HG03135 (cell line): ENCODE results near the gene NFATC1.

Experiments
- ATAC-seq: cut with Tn5 transposase; IDR thresholded peaks from one replicate; pipeline ENCODE4 v1.9.1; 2021; ENCODE audit warnings: mild to moderate bottlenecking, moderate library complexity; ENCODE audit not compliant: unreplicated experiment

Gene NFATC1

DNA sequence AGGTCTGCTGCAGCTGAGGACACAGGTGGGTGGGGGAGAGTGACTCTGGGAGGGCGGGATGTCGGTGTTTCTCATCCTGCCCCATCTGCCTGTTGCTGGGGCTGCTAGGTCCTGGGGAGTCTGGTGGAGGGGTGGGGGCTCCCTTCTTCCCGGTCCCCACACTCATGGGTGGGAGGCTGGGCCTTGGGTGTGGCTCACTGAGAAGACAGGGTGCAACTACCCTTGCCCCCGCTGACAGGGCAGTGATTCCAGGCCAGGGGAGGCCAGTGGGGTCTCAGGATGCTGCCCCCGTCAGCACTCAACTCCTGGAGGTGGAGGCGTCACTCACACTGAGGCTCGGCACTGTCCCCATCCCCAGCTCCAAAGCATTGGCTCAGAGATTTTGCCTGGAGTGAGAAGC lies 7.7 kb upstream of the NFATC1 start:
- ATAC-seq: no peak

DNA sequence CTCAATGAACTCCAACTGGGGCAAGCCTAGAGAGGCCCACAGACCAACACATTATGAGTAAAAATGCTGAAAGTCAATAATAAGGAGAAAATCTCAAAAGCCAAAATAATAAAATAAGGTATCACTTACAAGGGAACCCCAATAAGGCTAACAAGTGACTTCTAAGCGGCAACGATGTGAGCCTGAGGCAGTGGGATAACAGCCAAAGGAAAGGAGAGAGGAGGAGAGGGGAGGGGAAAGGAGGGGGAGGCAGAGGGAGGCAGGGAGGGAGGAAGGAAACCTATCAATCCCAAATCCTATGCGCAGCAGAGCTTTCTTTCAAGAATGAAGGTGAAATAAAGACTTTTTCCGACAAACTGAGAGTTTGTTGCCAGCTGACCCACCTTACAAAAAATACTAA lies 6.0 kb upstream of the NFATC1 start:
- no peak for ATAC-seq

DNA sequence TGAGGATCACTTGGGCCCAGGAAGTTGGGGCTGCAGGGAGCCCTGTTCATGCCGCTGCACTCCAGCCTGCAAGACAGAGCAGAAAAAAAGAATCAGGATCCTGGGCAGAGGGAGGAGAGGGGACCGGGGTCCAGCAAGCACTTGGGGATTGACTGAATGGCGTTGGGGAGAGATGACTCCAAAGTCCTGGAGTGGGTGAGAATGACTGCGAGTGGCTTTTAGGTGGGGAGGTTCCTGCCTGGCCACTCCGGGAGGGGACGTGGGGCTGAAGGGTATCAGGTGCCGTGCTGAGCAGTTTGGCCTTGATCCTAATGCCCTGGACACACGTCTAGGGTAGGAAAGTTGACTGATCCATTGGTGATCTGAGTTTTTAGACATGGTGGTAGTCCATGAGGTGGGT lies 3.5 kb upstream of the NFATC1 start:
- ATAC-seq: no peak

DNA sequence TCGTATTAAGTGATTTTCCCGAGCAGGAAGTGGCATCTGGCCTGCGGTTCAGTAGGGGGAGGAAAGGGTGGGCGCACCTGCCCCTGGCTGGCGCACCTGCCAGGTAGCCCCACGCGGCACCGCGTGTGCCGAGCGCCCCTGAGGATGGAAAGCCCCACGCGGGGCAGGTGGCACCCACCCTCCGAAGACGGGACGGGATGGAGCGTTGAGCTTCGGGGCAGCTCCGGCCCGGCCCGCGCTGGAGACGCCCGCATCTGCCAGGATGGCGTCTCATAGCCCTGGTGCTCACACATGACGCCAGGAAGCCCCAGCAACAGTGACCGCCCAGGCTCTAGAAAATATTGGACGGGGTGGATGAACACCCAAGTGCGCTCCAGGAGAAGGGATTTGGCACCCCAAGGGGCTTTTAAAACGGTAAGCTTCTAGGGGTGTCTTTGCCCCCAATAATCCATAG lies 2.5 kb upstream of the NFATC1 start:
- no peak for ATAC-seq

DNA sequence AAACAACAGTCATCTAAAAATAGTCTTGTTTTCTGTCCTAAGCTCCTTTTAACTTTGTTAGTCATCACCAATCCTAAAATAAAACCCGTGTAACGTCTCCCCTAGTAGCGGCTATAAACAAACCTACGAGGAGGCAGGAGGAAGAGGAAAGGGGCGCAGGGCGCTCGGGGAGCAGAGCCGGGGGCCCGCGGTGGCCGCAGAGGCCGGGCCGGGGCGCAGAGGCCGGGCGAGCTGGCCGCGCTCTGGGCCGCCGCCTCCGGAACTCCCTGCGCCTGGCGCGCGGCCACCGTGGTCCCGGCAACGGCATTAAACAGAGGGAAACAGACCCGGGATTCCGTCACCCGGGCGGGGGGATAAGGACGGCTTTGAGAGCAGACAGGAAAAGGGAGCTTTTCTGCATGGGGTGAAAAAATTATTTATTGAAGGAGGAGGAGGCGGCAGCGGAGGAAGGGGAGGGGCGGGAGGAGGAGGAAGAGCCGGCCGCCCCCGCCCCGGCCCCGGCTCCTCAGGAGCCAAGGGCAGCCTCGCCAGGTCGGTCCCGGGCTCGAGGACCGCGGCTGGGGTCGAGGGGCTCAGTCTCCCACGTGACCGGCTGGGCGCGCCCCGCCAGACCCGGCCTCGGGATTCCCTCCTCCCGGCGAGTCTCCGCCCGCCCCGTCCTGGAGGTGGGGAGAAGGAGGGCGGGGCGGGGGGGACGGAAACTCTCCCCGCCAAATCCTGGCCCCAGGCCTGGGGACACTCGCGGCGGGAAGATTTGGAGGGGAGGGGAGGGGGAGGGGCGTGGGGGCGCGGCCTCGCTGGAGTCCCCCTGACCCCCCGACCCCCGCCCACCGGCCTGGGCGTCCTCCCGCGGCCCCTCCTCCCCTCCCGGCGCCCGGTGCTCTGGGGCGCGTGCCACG lies 1.8 kb upstream of the NFATC1 start:
- ATAC-seq: no peak

DNA sequence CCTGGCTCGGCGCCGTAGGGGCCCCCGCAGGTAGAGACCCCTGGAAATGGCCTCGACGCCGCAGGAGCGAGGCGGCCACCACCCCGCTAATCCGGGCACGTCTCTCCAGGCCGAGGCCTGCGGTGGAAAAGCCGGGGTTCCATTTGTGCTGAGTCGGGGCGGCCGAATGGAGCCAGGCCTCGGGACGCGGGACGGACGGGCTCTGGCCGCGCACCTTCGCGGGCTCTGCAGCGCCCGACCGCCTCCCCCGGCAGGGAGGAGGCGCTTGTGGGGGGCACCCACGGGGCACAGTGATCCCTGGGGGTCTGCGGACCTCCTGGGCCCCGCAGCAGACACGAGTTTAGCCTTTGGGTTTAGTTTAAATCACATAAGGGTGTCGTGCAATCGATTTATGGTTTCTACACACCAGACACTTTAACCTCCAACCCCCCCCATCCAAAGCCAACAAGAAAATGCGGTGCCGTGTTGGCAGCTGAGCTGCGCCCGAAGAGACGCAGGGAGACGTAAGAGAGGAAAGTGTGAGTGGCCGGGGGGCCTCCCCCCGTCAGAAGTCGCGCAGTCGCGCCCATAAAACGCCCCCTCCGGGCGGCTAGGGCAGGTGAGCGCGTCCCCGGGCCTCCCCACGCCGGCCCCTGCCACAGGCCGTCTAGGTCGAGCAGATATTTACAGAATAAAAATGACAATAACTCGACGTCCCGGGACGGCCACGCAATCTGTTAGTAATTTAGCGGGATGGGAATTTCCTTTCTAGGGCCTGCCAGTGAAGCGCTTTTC lies 1.0 kb upstream of the NFATC1 start:
- no peak for ATAC-seq

DNA sequence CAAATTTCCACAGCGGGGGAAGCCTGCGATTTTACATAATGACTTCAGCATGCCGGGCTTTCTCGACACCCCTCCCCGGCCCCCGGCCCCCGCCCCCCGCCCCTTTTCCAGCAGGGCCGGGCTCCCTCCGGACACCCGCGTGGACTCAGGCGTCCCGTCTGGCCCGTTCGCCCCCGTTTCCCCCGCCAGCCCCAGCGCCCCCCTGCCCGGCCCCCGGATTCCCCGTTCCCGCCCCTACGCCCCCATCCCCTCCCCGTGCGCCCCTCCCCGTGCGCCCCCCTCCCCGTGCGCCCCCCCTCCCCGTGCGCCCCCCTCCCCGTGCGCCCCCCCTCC lies 456 bp upstream of the NFATC1 start:
- no peak for ATAC-seq

DNA sequence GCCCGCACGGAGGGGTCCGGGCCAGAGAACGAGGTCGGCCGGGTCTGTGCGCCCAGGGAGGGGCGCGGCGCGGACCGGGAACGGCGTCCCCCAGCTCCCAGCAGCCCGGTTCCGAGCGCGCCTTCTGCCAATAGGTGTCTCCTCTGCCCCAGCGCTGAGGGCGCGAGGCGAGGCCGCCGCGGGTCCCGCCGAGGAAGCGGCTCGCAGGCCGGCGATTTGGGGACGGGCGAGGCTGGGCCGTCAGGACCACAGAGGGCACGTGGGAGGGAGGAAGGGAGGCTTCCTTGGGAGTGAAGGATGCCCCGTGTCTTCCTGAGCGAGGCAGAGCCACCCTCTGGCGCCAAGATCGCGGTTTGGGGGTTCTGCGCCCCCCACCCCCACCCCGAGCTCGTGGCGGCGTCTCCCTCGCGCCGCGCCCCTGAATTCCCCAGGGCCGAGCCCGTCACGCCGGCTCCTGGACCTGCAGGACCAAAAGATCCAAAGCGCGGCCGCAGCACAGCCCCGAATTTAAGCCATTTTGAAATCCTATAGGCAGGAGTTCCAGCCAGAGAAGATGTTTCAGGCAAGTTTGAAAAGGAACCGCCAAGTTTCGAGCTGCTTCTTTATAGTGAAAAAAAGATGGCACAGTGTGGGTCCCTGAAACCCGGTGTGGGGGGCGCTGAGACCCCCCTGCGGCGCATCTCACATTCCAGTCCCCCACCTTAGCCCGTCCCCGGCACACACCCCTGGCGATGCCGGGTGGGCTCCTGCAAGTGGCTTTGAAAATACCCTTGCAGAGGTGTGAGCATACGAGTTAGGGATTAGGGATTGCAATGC lies 909 bp downstream of the NFATC1 start:
- ATAC-seq: no peak

DNA sequence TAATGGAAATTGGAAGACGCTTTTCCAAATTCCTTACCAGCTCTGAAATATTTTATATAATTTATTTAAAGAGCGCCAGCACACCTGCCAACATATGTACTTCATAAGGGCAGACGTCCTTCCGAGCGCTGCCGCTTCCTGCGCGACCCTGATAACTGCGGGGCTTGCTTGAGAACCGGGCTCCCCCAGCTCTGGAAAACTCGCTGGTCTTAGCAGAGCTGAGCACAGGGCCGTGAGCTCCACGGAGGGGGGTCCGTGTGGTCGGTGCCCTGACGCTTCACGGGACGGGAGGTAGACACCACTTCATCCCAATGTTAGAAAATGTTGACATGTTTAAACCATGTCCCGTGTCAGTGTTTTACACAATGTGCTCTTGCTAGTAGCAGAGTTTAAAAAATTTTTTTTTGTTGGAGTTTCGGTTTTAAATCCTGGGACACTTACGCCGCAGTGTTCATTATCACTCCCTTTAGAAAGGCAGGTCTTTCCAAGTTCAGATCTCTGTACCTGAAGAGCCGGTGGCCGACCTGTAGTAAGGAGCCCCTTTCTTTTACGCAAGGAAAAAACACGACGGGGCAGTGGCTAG lies 1.6 kb downstream of the NFATC1 start:
- ATAC-seq: no peak

DNA sequence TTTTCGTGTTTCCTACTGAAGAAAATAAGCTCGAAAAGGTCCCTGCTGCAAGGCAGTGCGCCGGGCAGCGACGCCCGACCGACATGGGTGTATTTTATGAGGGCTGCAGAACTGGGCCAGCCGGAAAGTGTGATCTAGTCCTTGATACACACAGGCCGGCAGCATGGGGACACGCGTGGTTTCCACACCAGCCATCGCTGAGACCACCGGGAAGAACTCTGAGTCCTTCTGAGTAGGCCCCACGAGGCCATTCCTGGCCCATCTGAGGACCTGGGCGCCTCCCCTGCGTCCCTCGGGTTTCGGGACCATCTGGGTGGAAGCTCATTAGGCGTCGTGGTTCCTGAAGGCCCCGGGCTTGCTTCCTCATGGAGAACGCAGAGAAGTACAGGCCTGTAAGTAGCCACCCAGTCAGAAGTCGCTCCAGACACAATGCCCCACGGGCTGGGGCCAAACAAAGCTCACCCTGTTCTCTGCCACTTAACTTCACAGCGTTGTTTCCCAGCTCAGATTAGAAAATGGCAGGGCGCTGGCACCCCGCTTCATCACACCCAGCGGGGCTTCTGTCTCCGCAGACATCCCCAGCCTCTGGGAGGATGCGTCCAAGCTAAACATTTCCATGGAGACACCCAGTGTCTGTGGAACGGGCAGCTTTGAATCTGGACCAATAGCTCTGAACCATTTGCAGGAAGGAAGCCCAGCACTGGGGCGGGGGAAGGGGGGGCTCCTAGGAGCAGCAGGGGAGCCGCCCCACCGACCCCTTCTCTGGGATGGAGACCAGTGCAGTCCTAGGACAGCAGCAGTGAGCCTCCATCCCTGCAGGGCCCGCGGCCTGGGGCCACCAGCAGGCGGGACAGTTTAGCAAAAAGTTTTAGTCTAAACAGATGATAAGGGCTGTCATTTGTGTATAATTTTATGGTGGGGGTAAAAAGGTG lies 2.4 kb downstream of the NFATC1 start:
- no peak for ATAC-seq

DNA sequence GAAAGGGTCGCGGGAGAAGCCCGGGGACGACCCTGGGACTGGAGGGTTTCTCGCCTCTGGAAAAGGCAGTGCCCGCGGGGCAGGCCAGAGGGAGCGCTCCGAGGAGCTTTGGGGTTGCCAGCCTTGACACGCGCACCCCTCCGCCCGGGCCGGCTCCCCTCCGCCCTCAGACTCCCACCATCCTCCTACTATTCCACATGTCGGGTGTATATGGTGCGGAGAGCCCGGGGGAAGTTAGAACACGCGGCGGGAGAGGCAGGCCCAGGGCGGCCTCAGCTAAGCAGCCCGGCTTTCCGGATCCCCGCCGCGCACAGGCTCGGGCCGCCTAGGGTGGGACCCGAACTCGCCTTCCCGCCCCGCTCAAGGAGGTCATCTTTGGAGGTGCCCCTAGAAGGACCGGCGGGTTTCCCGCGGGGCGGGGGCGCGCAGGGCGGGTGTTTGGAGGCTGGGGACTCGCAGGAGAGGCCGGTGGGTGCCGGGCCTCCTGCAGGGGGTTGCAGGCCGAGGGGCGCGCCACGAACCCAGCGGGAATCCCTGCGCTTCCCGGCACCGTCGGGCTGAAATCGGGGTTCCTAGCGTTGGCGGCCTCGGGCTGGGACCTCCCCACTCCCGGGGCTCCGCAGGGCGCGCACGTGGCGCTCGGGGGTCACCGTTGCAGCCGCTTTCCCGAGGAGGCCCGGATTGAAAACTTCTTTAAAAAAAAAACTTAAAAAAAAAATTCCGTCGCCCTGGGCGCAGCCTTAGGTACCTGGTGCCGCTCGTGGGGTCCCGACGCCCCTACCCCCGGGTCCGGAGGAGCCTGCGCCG lies 3.7 kb downstream of the NFATC1 start:
- no peak for ATAC-seq

DNA sequence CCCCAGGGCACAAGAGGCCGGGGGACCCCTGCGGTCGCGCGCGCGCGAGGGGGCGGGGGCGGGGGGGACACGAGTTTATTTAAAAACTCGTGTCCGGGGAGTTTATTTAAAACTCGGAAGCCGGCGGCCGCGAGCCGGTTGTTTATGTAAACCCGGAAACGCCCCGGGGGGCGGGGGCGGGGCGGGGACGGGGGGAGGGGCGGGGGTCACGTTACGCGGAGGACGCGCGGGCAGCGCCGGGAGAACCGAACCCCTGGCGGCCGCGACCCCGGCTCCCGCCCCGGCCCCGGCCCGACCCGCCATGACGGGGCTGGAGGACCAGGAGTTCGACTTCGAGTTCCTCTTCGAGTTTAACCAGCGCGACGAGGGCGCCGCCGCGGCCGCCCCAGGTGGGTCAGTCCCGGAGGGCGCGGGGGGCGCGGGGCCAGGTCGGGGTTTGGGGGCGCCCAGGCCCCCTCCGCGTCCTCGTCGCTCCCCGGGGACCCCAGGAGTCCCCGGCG lies 4.4 kb downstream of the NFATC1 start:
- ATAC-seq: no peak

DNA sequence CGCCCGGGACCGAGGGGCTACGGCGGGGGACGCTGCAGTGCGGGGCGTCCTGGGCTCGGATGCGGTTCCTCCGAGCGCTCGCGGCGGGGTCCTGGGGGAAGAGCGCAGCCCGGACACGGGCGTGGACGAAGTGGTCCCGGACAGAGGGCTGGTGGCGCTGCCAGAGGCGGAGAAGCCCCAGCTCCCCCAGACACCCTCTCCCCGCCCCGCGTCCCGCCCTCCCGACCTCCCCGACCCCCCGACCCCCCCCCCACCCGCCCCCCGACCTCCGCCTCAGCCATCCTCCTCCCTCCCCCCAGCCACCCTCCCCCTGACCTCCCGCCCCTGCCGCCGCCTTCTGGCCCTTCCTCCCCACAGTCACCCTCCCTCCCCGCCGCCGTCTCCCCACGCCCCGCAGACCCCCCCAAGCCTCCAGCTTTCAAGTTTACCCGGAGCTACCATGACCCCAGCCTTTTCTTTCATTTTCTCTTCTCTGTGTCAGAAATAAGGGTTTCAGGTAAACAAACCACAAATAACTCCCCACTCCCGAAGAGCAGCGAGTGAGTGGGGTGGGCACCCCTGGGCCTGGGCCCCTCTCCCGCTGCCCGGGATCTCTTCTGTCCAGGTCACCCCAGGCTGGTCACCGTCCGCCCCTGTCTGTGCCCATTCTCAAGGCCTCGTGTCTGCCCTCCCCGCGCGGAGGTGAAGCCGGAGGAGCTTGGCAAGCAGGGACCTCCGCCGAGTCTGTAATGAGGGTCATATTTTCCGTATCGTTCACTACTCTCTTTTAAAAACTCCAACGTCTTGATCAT lies 5.1 kb downstream of the NFATC1 start:
- no peak for ATAC-seq

DNA sequence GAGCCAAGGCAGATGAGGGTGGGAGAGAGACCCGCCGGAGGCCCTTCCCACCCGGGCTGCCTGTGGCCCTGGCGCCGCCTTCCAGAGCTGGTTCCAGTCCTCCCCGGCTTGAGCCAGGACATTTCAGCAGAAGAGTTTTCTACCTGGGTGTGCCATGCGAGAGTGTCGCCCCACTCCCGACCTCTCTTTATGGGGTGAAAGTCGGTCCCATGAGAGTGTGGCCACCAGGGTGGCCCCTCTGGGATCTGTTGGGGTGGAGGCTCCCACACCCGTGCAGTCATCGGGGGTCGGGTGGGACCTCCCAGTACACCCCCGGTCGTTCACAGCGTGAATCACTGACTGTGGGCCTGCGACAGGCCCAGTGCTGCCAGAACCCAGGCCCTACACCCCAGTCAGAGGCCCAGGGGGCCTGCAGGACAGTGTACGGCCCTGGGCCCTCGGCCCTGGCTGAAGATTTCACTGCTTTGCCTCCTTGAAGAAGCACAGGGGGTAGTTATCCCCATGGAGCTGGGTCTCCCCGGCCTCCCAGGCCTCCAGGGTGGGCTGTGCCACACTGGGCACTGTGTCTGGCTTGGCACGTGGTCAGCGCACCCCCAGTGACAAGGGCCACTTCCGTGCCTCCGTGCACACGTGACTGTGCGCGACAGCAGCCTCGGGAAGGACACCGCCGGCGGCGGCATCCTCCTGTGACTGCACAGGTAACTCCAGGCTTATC lies 5.9 kb downstream of the NFATC1 start:
- no peak for ATAC-seq

DNA sequence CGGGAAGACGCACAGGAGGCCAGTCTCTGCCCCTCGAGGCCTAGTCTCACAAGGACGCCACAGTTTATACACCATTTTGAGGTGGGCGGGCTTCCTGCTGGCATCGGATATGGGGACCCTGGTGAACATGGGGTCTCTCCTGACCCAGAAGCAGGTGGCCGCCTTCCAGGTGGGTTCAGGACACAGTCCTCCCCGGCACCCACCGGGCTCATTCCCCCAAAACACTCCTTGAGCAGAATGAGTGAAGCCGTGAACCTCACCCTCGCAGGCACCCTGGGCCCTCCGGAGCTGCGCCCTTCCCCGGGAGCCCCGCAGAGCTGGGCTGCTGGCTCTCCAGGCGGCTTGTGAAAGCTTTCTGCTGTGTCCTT lies 6.5 kb downstream of the NFATC1 start:
- ATAC-seq: no peak

DNA sequence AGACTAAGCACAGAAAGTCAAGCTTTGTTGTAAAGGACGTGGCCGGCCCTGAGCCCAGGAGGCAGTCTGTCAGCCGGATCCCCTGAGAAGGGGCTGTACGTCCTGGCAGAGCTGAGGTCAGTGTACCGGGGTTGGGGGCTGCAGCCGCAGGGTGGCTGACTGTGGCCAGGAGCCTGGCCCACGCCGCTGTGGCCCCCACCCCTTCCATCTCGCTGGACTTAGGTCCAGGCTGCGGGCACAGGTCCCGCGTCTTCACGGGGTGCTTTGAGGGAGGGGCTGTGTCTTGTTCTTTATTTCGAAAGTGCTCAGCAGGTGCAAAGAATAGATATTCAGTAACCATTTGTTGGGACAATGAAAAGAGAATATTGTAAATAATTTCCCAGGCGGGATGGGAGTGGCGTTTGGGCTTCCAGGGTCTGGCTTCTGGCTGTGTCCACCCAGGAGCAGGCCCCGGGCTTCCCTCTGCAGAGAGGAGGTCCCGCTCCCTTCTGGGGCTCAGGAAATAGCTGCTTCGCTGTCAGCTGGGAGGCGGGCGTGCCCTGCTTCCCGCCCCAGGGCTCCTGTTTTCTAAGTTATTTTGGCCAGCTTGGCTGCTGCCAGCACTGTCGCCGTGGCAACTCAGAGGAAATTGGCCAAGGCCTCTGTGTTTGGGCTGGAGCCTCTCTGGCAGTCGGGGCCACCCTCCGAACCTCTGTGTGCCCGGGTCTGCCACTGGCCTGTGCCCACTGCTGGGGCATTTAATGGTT lies 7.4 kb downstream of the NFATC1 start:
- no peak for ATAC-seq
